AG04450 (cell line): ENCODE data around the gene ZFP14. TPM values are rescaled to one million over a fixed set of nuclear protein-coding genes. Genes with fewer than 3 reads are reported as not detected.
"Not testable (repeated sequence)": the region's sequence is repeated elsewhere in the genome, so short reads cannot be mapped to it uniquely, and the experiment has no call there.

ENCODE experiments used
- CTCF ChIA-PET: fragments of 300-600, 350-600 bp; formaldehyde crosslinking; extraction: SDS; loops from one replicate; lab custom pipeline; 2022; ENCODE audit warnings: antibody characterized with exemption, inconsistent platforms; lab: Charles Lee
- POLR2A ChIA-PET: fragments of 350-600 bp; formaldehyde crosslinking; extraction: SDS; loops from one replicate; lab custom pipeline; 2021; ENCODE audit warnings: antibody characterized with exemption, inconsistent platforms; lab: Yijun Ruan, JAX
- DNase-seq: peaks from one replicate; pipeline ENCODE4 v3.0.0-alpha.2; 2011; ENCODE audit warnings: low read depth, low spot score
- H3K27ac ChIP-seq: one replicate; pipeline ENCODE4 v1.5.1; 2012; ENCODE audit warnings: low read depth, low read length, control low read depth
- H3K27me3 ChIP-seq: one replicate; pipeline ENCODE4 v1.6.0; 2012; ENCODE audit warnings: low read length; ENCODE audit not compliant: control insufficient read depth, insufficient read depth
- H3K4me3 ChIP-seq: 2 replicates; pipeline ENCODE4 v1.5.1; 2011; ENCODE audit warnings: mild to moderate bottlenecking, low read depth, low read length, control low read depth
- H3K9me3 ChIP-seq: 2 replicates; pipeline ENCODE4 v1.5.1; 2012; ENCODE audit warnings: low read length; ENCODE audit not compliant: control insufficient read depth, insufficient read depth
- polyA plus RNA-seq: library from polyadenylated mRNA; depleted of rRNA; stranded (reverse); fragments of >200 nt; gene quantifications from 2 replicates; pipeline ENCODE4 v1.2.3, GENCODE V29; 2011
- TF ChIP-seq, protein P1 (sequence below): IDR thresholded peaks from 2 replicates; pipeline ENCODE4 v1.5.1; 2011; ENCODE audit warnings: low read depth, low read length, control low read depth, inconsistent platforms

Gene ZFP14
- polyA plus RNA-seq, 1 experiment, result 2.7 TPM

- Histone ChIP-seq H3K27me3 (no peaks in the 10 kb centered on the region), H3K9me3 (peaks cover 17% of the 10 kb centered on the region), H3K4me3 (no peak overlapping the region), H3K27ac (no peak overlapping the region)
- TF ChIP-seq, protein P1, sequence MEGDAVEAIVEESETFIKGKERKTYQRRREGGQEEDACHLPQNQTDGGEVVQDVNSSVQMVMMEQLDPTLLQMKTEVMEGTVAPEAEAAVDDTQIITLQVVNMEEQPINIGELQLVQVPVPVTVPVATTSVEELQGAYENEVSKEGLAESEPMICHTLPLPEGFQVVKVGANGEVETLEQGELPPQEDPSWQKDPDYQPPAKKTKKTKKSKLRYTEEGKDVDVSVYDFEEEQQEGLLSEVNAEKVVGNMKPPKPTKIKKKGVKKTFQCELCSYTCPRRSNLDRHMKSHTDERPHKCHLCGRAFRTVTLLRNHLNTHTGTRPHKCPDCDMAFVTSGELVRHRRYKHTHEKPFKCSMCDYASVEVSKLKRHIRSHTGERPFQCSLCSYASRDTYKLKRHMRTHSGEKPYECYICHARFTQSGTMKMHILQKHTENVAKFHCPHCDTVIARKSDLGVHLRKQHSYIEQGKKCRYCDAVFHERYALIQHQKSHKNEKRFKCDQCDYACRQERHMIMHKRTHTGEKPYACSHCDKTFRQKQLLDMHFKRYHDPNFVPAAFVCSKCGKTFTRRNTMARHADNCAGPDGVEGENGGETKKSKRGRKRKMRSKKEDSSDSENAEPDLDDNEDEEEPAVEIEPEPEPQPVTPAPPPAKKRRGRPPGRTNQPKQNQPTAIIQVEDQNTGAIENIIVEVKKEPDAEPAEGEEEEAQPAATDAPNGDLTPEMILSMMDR, result no peak
- ChIA-PET CTCF (interaction anchor here (0.8 kb wide), 1 partner anchor 1495 kb away, joined by 4 read pairs; no protein-coding TSS in a partner anchor), POLR2A (no interaction called here)
- DNase-seq, result no peak
Measured at GRCh38 chr19:36330216-36330615, 48.8 kb downstream of the ZFP14 start.

DNA sequence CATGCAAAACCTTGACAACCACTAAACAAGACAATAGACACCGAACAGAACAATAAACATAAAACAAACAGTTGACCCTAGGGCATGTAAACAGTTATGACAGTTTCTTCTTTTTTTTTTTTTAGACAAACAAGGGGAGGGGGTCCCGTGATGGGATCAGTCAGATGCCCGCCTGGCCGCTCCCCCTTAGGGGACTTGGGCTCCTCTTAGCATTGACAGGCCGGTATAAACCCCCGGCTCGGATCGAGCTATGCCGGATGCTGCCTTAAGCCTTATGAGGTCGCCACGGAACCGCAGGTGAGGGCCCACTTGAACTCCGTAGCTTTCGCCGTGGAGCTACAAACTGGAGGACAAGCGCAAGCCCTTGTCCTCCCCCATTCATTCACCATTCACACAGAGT lies 49.5 kb downstream of the ZFP14 start:
- H3K9me3 ChIP-seq, result peaks cover 17% of the 10 kb centered on the region
- DNase-seq, H3K27me3 ChIP-seq, H3K27ac ChIP-seq, H3K4me3 ChIP-seq, POLR2A ChIA-PET, CTCF ChIA-PET: not testable (repeated sequence)

GRCh38 chr19:36326649-36327048 lies 52.4 kb downstream of the ZFP14 start:
- POLR2A ChIA-PET, result not testable (repeated sequence)

DNA sequence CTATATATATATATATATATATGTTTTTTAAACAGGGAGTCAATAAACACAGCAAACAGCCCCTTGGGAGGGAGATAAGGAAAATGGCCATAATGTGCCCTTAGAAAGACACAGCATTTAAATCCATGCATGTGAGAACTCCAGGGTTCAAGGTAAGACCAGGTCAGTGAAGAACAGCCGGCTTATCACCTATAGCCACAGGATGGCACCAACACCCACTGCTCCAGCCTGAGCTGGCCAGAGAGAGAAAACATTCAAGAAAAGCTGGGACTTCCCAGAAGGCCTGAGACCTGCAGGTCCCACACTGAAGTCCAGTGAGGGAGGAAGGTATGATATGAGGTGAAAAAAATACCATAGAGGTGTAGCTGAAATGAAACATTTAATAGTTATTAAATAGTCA lies 63.8 kb downstream of the ZFP14 start:
- H3K27me3 ChIP-seq, POLR2A ChIA-PET, DNase-seq, CTCF ChIA-PET, H3K27ac ChIP-seq, H3K4me3 ChIP-seq, H3K9me3 ChIP-seq: not testable (repeated sequence)

More at GRCh38 chr19:36326649-36327048, 52.4 kb downstream of the ZFP14 start:
- H3K27ac ChIP-seq, DNase-seq, CTCF ChIA-PET, H3K4me3 ChIP-seq, H3K27me3 ChIP-seq: not testable (repeated sequence)
- peaks cover 14% of the 10 kb centered on the region for H3K9me3 ChIP-seq

DNA sequence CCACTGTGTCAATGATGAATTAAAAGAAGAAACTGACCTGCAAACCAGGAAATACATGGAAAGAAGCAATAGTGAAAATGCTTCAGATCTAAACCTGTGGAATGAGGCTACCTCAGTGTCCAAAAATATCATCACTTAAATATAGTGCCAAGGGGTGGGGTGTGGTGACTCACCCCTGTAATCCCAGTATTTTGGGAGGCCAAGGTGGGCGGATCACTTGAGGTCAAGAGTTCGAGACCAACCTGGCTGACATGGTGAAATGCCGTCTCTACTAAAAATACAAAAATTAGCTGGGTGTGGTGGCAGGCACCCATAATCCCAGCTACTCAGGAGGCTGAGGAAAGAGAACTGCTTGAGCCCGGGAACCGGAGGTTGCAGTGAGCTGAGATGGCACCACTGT lies 64.9 kb downstream of the ZFP14 start:
- POLR2A ChIA-PET, DNase-seq, H3K27ac ChIP-seq: not testable (repeated sequence)

GRCh38 chr19:36311098-36311760 lies 67.8 kb downstream of the ZFP14 start:
- DNase-seq, H3K9me3 ChIP-seq, H3K27me3 ChIP-seq, H3K4me3 ChIP-seq, H3K27ac ChIP-seq, POLR2A ChIA-PET, CTCF ChIA-PET: not testable (repeated sequence)

More for the DNA sequence above, 64.9 kb downstream of the ZFP14 start:
- H3K4me3 ChIP-seq, CTCF ChIA-PET, H3K9me3 ChIP-seq, H3K27me3 ChIP-seq: not testable (repeated sequence)

DNA sequence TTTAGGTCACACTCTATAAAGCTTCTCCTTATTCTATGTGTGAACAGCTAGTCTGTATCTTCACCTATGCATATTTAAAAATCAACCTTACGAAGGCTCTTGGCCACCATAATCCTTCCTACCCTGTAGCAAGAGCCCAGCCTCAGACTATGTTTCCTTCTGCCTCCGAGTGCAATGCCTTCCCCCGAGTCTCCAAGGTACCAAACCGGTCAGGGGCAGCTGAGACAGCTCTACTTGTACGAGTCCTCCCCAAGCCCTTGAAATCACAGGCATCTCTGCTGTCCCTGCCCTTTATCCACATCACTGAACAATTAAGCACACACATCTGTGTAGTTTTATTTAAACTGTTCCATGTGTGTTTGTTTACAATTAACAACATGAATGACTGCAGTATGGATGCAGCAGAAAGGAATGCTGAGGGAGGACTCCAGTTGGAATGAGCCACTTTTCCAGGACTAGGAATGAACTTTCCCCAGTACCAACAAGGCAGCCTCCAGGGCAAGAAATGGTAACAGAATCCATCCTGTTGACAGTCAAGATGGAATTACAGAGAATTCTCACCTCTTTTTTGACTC lies 68.5 kb downstream of the ZFP14 start:
- H3K4me3 ChIP-seq, POLR2A ChIA-PET, CTCF ChIA-PET, H3K27ac ChIP-seq, H3K9me3 ChIP-seq, DNase-seq, H3K27me3 ChIP-seq: not testable (repeated sequence)

GRCh38 chr19:36309759-36310158 lies 69.2 kb downstream of the ZFP14 start:
- H3K9me3 ChIP-seq, H3K27me3 ChIP-seq, H3K27ac ChIP-seq, CTCF ChIA-PET, DNase-seq, H3K4me3 ChIP-seq, POLR2A ChIA-PET: not testable (repeated sequence)

DNA sequence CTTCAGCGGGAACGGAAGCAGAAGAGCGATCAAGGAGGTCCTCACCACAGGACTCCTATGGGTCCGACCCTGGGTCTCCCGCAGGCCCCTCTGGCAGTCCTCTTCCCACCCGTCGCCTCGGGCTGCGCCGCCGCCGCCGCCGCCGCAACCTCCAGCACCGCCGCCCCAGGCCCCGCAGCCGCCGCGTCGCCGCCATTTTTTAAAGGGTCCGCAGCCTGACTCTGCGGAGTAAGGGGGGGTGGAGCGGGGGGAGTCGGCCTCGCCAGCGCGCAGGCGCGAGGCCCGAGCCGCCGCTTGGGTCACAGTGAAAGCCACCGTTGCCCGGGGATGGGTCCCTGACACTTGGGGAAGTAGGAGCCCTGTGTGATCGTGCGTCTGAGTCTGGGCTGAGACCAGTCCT lies 69.7 kb downstream of the ZFP14 start:
- DNase-seq, H3K4me3 ChIP-seq, CTCF ChIA-PET, H3K9me3 ChIP-seq, H3K27ac ChIP-seq, POLR2A ChIA-PET, H3K27me3 ChIP-seq: not testable (repeated sequence)

DNA sequence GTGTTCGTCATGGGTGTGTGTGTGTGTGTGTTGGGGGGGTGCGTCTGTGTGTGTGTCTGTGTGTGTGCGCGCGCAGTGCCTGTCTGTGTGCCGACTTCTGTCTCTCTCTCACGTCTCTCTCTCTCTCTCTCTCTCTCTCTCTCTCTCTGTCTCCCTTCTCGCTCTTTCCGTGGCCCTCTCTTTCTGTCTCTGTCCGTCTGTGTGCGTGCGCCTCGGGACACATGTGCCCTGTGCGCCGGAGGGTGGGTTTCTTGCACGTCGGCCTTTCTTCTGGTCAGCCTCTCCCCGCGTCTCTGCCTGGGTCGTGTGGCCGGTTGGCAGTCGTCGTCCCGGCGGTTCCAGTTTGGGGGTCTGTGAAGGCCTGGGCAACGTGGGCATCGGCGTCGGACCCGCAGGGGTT lies 86.7 kb downstream of the ZFP14 start:
- CTCF ChIA-PET, POLR2A ChIA-PET, H3K4me3 ChIP-seq, H3K27ac ChIP-seq, DNase-seq, H3K9me3 ChIP-seq, H3K27me3 ChIP-seq: not testable (repeated sequence)
